ENCODE data around the gene SRA1. TPM values are rescaled to one million over a fixed set of nuclear protein-coding genes. Genes with fewer than 3 reads are reported as not detected.
A peak's percentile ranks its signal among the peaks of the same experiment; 100 is the strongest.

SRA1 gene
- total and polyA plus RNA-seq, 2 of the 13 experiments (the other 11 are each of a cell fraction or from before 2014, with no cell fraction given) = 14.2 to 32.8 TPM

- TF ChIP-seq CSRNP1 (CRISPR knock-in tag; IDR thresholded peaks at IDR 0.05) (no peak), ZNF569 (CRISPR knock-in tag; IDR thresholded peaks at IDR 0.05; ENCODE audit: borderline replicate concordance) (no peak), DR1 (CRISPR knock-in tag; IDR thresholded peaks at IDR 0.05) (no peak), ZNF547 (CRISPR knock-in tag; IDR thresholded peaks at IDR 0.05) (no peak; the same call in 1 of the 2 replicates), ZFP36L2 (CRISPR knock-in tag; IDR thresholded peaks at IDR 0.05) (no peak), ZXDC (CRISPR knock-in tag; IDR thresholded peaks at IDR 0.05) (no peak), ZNF724P (CRISPR knock-in tag; IDR thresholded peaks at IDR 0.05; ENCODE audit: borderline replicate concordance) (0 out of 2 replicates have a peak, but pooled peaks have one; percentile 16), MED13 (CRISPR knock-in tag; IDR thresholded peaks at IDR 0.05) (no peak), PRMT3 (CRISPR knock-in tag; IDR thresholded peaks at IDR 0.05; ENCODE audit: borderline replicate concordance, low read depth) (no peak), ZNF672 (CRISPR knock-in tag; IDR thresholded peaks at IDR 0.05) (no peak), EEA1 (CRISPR knock-in tag; IDR thresholded peaks at IDR 0.05; ENCODE audit: borderline replicate concordance) (no peak), NFE2L1 (CRISPR knock-in tag; IDR thresholded peaks at IDR 0.05; ENCODE audit: borderline replicate concordance) (no peak), TFAP4 (IDR thresholded peaks at IDR 0.05; ENCODE audit: borderline replicate concordance, low read depth) (peak; percentile 25; the same call in 1 of the 2 replicates), NFYB (CRISPR knock-in tag; IDR thresholded peaks at IDR 0.05) (no peak), PBX2 (CRISPR knock-in tag; IDR thresholded peaks at IDR 0.05) (no peak), ZNF513 (CRISPR knock-in tag; conservative IDR thresholded peaks at IDR 0.05) (no peak), ESRRA (CRISPR knock-in tag; IDR thresholded peaks at IDR 0.05; ENCODE audit: low read depth) (0 out of 2 replicates have a peak, but pooled peaks have one; percentile 35), FOSL2 (CRISPR knock-in tag; IDR thresholded peaks at IDR 0.05) (peak; percentile 77), E2F5 (CRISPR knock-in tag; conservative IDR thresholded peaks at IDR 0.05) (no peak), ZNF75D (CRISPR knock-in tag; IDR thresholded peaks at IDR 0.05; ENCODE audit: borderline replicate concordance) (no peak), STAT5B (CRISPR knock-in tag; IDR thresholded peaks at IDR 0.05) (no peak)
These were observed 10.3 kb downstream of the SRA1 start (continued) for GRCh38 chr5:140546851-140547507.

Measured in HepG2 (cell line).